ENCODE results near the gene OXER1.

Gene OXER1

GRCh38 chr2:42793334-42794270, 29.7 kb upstream of the OXER1 start:
- no peak for DNase-seq (ENCODE audit: low read depth)

DNA sequence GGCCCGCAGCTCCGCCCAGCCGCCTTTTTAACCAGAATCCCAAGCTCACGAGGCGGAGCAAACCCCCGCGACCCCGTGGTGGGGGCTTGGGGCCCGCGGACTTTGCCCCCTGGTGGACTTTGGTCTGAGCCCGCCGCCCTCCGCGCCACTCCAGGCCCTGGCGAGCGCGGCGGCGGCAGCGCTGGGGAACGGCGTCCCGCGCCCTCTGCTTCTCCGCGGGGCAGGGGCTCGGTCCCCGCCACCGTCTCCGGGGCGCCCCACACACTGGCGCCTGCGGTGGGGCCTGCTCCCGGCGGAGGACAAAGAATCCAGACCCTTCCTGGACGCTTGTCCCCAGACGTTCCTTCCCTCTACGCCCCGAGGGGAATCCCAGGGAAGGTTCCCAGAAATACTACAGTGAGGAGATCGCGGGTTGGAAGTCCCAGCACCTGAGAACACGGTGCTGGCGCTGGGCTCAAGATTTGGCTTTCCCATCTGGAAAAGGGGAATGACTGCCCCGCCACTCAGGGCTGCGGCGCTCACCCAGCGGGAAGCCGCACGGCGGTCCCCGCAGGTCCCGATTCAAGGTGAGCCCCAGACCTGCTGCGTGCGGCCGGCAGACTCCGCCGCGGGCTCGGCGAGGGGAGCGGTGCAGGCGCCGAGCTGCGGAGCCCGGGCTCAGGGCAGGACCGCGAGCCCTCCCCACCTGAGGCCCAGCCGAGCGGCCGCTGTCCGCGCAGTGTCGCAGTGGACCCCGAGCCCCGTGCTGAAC, 28.8 kb upstream of the OXER1 start, which contains the start of gene HAAO:
HAAO (minus strand) TSS at position 1 of the 751 bp plus-strand sequence. CDS start 47 bp downstream, outside the sequence.
- peak; percentile 27 for DNase-seq (ENCODE audit: low read depth)

DNA sequence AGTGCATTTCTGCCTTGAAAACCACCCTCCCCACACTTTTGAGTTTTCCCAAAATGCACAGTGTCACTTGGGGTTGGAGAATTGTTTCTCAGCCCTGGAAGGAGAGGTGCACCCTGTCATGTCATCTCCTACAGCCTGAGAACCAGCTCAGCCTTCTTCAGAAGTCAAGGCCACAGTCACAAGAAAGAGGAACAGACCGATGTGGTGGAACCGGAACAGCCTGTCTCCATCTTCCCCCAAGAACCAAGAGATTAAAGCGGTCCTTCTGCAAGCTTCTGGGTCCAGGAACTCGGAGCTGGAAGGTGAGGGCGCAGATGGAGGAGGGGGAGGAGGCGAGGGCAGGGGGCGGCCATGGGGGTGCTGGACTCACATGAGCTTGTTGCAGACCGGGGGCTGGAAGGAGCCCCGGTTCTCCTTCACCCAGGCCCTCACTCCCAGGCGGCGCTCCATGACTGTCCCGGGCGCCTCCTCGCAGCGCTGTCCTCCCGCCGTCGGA, 28.2 kb upstream of the OXER1 start:
- no peak for DNase-seq (ENCODE audit: low read depth)

GRCh38 chr2:42791606-42792005, 27.7 kb upstream of the OXER1 start:
- DNase-seq (ENCODE audit: low read depth): no peak

DNA sequence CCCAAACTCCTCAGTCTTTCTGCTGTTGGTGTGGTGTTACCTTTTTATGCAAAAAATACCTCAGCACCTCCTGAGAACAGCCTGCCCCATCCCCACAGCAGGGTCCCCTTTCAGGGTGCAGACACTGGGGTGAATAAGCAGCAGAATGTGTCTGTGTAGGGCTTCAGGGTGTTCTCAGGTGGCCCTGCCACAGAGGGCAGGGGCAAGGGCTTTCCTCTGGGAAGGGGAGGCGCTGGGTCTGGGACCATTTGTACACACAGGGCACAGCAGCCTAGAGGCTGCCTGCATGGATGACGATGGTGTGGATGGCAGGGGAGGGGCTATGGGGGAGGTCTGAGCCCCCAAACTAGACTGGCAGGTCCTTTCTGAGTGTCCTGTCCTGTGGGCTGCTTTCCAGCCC, 25.8 kb upstream of the OXER1 start:
- no peak for DNase-seq (ENCODE audit: low read depth)

GRCh38 chr2:42788882-42789281, 24.9 kb upstream of the OXER1 start:
- DNase-seq (ENCODE audit: low read depth): no peak

- DNase-seq (ENCODE audit: low read depth): no peak
Observed at GRCh38 chr2:42788478-42788793, 24.5 kb upstream of the OXER1 start.

DNA sequence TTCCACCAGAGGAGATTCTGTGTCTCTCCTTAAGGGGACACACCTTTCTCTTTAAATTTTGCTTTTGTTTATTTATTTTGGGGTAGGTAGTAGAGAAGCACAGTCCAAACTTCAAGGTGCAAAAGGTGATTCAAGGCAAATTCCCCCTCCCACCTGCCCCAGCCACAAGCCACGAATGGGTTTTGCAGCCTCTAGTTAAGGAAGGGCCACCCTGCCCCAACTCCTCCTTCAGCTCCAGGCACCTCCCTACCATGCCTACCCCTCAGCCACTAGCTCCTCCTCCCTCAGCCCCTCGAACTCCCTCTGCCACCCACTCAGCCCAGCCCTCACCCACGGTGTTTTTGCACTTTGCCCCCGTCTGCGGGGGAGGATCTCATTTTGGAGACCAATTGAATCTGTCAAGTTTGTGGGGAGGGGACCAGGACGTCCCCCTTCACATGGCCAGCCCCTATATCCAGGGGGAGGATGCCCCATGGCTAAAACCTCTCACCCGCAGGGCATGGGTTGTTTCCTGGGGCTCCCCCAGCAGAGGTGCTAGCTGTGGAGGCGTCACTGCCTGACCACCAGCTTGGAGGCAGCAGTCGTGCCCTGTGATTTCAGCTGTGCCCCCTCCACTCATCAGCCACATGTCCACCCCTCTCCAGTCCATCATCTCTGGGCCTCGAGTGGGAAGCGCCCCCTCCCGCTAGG, 24.0 kb upstream of the OXER1 start:
- DNase-seq (ENCODE audit: low read depth): no peak

GRCh38 chr2:42787424-42787787, 23.5 kb upstream of the OXER1 start:
- DNase-seq (ENCODE audit: low read depth): no peak

DNA sequence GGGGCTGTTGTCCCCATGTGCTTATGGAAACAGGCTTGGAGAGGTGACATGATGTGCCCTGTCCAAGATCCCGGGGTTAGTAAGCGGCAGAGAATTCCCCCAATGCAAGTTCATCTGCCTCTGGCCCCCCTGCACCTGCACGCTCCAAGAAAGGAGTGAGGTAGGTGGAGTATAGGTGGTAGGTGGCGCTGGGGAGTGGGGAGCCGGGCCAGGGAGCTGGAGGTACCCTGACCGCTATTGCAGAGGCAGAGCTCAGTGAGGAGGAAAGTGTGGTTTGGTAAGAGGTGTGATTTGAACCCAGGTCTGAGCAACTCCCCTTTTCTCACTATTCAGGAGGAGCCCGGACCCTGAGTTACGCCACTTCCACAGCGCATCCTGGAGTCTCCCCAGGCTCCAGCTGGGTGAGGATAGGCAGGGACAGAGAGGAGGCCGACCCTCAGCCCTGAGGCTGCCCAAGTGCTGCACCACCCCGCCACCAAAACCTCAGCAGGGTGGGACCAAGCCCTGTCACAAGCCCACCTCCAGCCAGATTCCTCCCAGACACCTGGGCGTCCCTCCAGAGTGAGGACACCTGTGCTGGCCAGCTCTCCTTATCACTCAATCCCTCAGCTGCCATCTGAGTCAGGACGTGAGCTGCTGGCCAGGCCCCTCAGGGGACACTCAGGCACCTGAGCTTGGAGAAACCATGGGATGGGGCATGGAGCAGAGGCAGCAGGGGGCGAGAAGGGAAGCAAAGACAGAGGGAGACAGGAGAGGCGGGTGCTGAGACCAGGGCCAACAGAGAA, 22.8 kb upstream of the OXER1 start:
- no peak for DNase-seq (ENCODE audit: low read depth)

- no peak for DNase-seq (ENCODE audit: low read depth)
Observed at GRCh38 chr2:42784204-42784880, 20.4 kb upstream of the OXER1 start.

DNA sequence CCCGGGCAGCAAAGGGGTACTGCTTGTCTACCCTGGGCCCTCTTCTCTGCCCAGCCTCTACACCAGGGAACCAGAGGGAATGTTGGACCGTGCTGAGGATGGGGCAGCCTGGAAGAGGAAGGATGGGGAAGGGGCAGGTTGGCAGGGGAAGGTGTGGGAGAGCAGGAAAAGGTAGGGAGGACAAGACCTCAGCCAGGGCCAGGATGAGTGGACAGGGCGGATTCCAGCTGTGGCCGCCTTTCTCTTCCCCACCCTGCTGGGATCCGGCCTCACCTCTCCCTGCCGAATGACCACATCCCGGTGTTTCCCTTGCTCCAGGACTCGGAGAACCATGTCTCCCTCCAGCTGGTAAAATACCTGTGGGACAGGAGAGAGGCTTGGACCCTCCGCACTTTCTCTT, 19.6 kb upstream of the OXER1 start:
- DNase-seq (ENCODE audit: low read depth): no peak

DNA sequence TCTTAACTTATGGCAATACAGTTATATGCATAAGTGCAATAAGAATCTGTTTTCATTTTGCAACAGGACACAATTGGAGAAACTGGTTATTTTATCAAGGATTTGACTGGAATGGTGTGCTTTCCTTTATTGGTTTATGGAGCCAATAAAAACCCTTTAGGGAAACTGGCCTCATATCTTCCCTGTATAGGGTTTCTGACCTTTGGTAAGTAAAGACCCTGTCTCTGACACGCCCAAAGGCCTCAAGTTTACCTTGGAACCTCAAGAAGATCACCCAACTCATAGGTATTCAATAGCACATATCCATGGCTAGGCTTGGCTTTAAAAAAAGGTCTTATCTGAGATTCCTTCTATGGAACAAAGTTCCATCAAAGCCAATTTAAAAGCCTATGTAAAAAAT, 17.2 kb upstream of the OXER1 start:
- DNase-seq (ENCODE audit: low read depth): no peak

DNA sequence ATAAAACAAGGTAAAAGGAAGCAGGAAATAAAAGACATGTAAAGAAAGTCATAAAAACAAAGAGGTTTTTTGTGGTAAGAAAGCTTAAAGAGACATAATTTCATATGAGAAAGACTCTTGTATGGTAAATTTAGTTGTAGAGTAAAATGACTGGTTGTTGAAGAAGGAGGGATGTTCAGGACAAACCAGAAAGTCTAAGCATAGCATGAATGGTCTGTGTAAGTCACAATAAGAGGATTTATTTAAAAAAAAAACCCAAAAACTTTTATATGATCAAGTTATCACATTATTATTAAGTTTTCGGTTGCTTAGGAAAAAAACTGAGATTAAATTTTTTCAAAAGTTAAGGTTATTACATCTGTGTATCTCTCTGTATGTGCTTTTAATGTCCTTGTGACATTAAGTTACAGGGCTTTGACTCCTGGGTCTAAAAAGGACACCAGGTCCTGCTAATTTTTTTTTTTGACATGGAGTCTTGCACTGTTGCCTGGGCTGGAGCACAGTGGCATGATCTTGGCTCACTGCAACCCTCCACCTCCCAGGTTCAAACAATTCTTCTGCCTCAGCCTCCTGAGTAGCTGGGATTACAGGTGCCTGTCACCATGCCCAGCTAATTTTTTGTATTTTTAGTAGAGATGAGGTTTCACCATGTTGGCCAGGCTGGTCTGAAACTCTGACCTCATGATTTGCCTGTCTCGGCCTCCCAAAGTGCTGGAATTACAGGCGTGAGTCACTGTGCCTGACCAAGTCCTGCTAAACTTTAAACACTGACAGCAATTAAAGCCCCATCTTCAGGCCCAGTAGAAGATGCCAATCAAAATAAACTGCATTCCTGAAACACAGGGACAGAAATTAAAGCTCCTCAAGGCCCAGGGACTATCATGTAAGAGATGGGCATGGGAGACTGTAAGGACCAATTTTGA, 14.2 kb upstream of the OXER1 start:
- DNase-seq (ENCODE audit: low read depth): no peak

- no peak for DNase-seq (ENCODE audit: low read depth)
Observed at GRCh38 chr2:42775810-42776209, 11.9 kb upstream of the OXER1 start.

- no peak for DNase-seq (ENCODE audit: low read depth)
Observed at GRCh38 chr2:42775186-42775585, 11.3 kb upstream of the OXER1 start.

GRCh38 chr2:42771546-42772153, 7.7 kb upstream of the OXER1 start:
- DNase-seq (ENCODE audit: low read depth): no peak

- peak; percentile 63 for DNase-seq (ENCODE audit: low read depth)
Observed at GRCh38 chr2:42770288-42771131, 6.6 kb upstream of the OXER1 start.

Data from ELR (cell line).